RWPE2 (cell line): ENCODE results near the gene MTPN.

Experiments used
- ATAC-seq: fragments of 200-7000 bp; cut with Tn5 transposase; 3 replicates; pipeline ENCODE4 v1.9.1; 2021; ENCODE audit warnings: low read depth
- DNase-seq: peaks from one replicate; pipeline ENCODE4 v3.0.0-alpha.2; 2020; ENCODE audit warnings: low spot score
- H3K27ac ChIP-seq: fragments of 450-650 bp; 2 replicates; pipeline ENCODE4 v1.5.1; 2017; ENCODE audit warnings: mild to moderate bottlenecking; ENCODE audit not compliant: poor library complexity, severe bottlenecking
- H3K27me3 ChIP-seq: fragments of 250-450 bp; sonication (Bioruptor Pico); 2 replicates; pipeline ENCODE4 v1.5.1; 2021; ENCODE audit warnings: mild to moderate bottlenecking, moderate library complexity; ENCODE audit not compliant: insufficient read depth, poor library complexity, severe bottlenecking
- H3K36me3 ChIP-seq: fragments of 250-450 bp; sonication (Bioruptor Pico); 2 replicates; pipeline ENCODE4 v1.5.1; 2020; ENCODE audit warnings: low read depth, mild to moderate bottlenecking, moderate library complexity
- H3K4me1 ChIP-seq: fragments of 250-450 bp; sonication (Bioruptor Pico); 2 replicates; pipeline ENCODE4 v1.5.1; 2021; ENCODE audit warnings: mild to moderate bottlenecking, moderate library complexity; ENCODE audit not compliant: insufficient read depth, poor library complexity, severe bottlenecking
- H3K4me3 ChIP-seq: fragments of 250-450 bp; sonication (Bioruptor Pico); 2 replicates; pipeline ENCODE4 v1.5.1; 2021; ENCODE audit warnings: mild to moderate bottlenecking, moderate library complexity; ENCODE audit not compliant: severe bottlenecking
- H3K9me3 ChIP-seq: fragments of 250-450 bp; sonication (Bioruptor Pico); 2 replicates; pipeline ENCODE4 v1.5.1; 2021; ENCODE audit warnings: mild to moderate bottlenecking, moderate library complexity; ENCODE audit not compliant: severe bottlenecking
- CTCF ChIP-seq: fragments of 450-650 bp; IDR thresholded peaks from one replicate; pipeline ENCODE4 v1.5.1; 2017; ENCODE audit warnings: mild to moderate bottlenecking, moderate library complexity; ENCODE audit not compliant: poor library complexity, severe bottlenecking

Gene MTPN

DNA sequence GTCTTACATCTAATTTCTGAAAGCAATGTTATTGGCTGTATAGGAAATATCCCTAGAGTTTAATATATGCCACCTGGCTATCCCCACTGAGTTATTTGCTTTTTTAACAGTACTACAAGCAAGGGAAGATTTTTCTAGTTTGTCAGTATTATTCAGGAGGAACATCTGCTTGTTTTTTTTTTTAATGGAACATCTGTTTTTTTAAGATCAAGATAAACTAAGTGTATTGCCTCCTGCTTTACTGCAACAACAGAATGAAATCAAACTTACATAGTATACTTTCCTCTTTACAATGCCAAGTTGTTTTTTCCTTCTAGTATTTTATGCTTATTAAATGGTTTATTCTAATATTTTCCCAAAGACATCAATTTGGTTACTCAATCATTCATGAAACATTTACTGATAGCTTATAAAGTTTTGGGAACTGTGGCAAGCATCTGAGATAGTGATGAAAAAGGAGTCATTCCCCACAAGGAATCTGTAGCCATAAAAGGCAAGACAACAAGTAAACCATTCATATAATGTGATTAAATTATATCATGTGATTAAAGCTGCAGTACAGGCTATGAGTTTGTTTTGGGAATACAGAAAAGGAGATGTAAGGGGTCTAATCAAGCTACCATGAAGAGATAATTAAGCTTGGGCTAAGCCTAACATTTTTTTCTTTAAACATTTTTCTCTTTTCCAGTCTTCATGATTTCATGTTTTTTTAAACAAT lies 17.4 kb downstream of the MTPN start:
- DNase-seq (no peak), ATAC-seq (no peak)
- Histone ChIP-seq H3K27ac (no peak overlapping the region), H3K9me3 (no peaks in the 10 kb centered on the region), H3K36me3 (peaks cover 9% of the 10 kb centered on the region), H3K27me3 (no peaks in the 10 kb centered on the region), H3K4me3 (no peak overlapping the region), H3K4me1 (peaks cover 1% of the 10 kb centered on the region)
- no peak for TF ChIP-seq CTCF

DNA sequence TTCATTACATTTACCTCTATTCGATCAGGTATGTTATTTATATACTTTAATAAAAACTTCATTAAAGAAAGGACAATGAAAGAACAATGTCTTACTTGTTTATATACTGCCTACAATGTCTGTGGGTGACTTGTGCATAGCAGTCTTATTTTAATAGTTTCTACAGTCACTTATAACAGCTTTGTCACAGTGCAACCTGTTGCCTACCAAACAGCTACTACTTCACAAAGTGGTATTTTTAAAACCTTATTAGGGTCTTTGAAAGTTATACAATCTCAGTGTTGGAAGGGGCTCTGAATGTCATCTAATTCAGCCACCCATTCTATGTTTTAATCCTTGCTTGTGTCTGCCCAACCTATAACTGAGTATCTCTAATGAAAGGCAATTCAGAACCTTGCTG lies 19.0 kb downstream of the MTPN start:
- Histone ChIP-seq H3K4me3 (no peak overlapping the region), H3K9me3 (no peaks in the 10 kb centered on the region), H3K4me1 (no peaks in the 10 kb centered on the region), H3K27me3 (no peaks in the 10 kb centered on the region), H3K36me3 (peaks cover 16% of the 10 kb centered on the region), H3K27ac (no peak overlapping the region)
- ATAC-seq, result no peak
- TF ChIP-seq CTCF, result no peak
- DNase-seq, result no peak

DNA sequence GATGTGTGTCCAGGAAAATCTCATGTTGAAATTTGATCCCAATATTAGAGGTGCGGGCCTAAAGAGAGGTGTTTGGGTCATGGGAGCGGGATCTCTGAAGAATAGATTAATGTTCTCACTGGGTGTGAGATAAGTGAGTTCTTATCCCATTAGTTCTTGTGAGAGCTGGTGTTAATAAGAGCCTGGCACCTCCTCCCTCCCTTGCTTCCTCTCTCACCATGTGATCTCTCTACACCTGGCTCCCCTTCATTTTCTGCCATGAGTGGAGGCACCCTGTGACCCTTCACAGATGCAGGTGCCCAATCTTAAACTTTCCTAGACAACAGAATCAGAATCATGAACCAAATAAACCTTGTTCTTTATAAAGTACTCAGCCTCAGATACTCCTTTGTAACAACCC lies 19.5 kb downstream of the MTPN start:
- ATAC-seq (no peak), DNase-seq (no peak)
- Histone ChIP-seq H3K27me3 (no peaks in the 10 kb centered on the region), H3K4me1 (no peaks in the 10 kb centered on the region), H3K27ac (no peak overlapping the region), H3K4me3 (no peak overlapping the region), H3K9me3 (no peaks in the 10 kb centered on the region), H3K36me3 (peaks cover 19% of the 10 kb centered on the region)
- no peak for TF ChIP-seq CTCF

DNA sequence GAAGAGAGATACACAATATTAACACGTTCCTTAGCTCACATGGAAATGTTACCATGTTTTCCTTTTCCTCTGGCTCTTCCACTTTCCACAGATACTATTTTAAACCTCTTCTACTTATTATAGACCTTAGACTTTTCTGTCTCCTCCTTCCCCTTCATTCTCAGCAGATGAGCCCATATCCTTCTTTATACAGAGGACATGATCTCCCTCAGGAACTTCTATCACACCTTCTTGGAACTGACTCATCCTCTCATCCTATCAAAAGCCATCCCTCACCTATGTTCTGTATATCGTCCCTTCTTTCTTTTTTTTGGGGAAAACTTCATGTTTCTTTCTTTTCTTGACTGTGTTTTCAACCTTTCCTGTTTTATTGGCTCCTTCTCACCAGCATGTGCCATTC lies 20.8 kb downstream of the MTPN start:
- Histone ChIP-seq H3K36me3 (peaks cover 25% of the 10 kb centered on the region), H3K4me1 (no peaks in the 10 kb centered on the region), H3K9me3 (no peaks in the 10 kb centered on the region), H3K27ac (no peak overlapping the region), H3K27me3 (no peaks in the 10 kb centered on the region), H3K4me3 (no peak overlapping the region)
- TF ChIP-seq CTCF, result no peak
- DNase-seq (no peak), ATAC-seq (no peak)

- DNase-seq (no peak), ATAC-seq (no peak)
- no peaks in the 10 kb centered on the region for H3K4me1 ChIP-seq
- H3K27me3 ChIP-seq, result no peaks in the 10 kb centered on the region
- no peak for TF ChIP-seq CTCF
- H3K4me3 ChIP-seq, result no peak overlapping the region
- no peaks in the 10 kb centered on the region for H3K9me3 ChIP-seq
- peaks cover 66% of the 10 kb centered on the region for H3K36me3 ChIP-seq
- H3K27ac ChIP-seq, result no peak overlapping the region
These were observed 26.2 kb downstream of the MTPN start for GRCh38 chr7:135950972-135951371.
